Vagina (tissue), 2 donors: ENCODE data around the gene PRTG. TPM values are rescaled to one million over a fixed set of nuclear protein-coding genes. Genes with fewer than 3 reads are reported as not detected.
A peak's percentile ranks its signal among the peaks of the same experiment; 100 is the strongest.

ENCODE experiments used
- DNase-seq, 2 donors: peaks; one replicate each; pipeline ENCODE4 v3.0.0-alpha.2; 2017; ENCODE audit errors: extremely low spot score in 2 of 2
- H3K27ac ChIP-seq: fragments of 200-600 bp; sonication (generic); one replicate; pipeline ENCODE4 v1.5.1; 2019
- H3K27me3 ChIP-seq: fragments of 200-600 bp; sonication (generic); one replicate; pipeline ENCODE4 v1.5.1; 2019
- H3K36me3 ChIP-seq, 2 donors: fragments of 200-600 bp; sonication (generic); one replicate each; pipeline ENCODE4 v1.5.1; 2017 to 2019
- H3K4me1 ChIP-seq: fragments of 200-600 bp; sonication (generic); one replicate; pipeline ENCODE4 v1.5.1; 2019
- H3K4me3 ChIP-seq, 2 donors: fragments of 200-600 bp; sonication (generic); 1 replicate in 1 of 2; 2 replicates in 1 of 2; pipeline ENCODE4 v1.5.1; 2016 to 2019
- H3K9me3 ChIP-seq: fragments of 200-600 bp; sonication (generic); one replicate; pipeline ENCODE4 v1.5.1; 2019
- CTCF ChIP-seq, 3 experiments: fragments of 450-650 bp in 2 of 3; fragments of 200-600 bp in 1 of 3; sonication (generic) in 1 of 3; IDR thresholded peaks; one replicate each; pipeline ENCODE4 v1.5.1; 2017 to 2019; ENCODE audit warnings: antibody characterized with exemption in 3 of 3, mild to moderate bottlenecking in 2 of 3, moderate library complexity in 2 of 3
- POLR2A ChIP-seq, 2 donors: fragments of 450-650 bp; IDR thresholded peaks; one replicate each; pipeline ENCODE4 v1.6.1; 2017; ENCODE audit warnings: antibody characterized with exemption in 2 of 2, mild to moderate bottlenecking in 2 of 2, moderate library complexity in 2 of 2
- POLR2AphosphoS5 ChIP-seq, 2 donors: sonication (generic); formaldehyde crosslinking; IDR thresholded peaks; one replicate each; pipeline ENCODE4 v1.9.0; 2017; ENCODE audit warnings: antibody characterized with exemption in 2 of 2, mild to moderate bottlenecking in 2 of 2, low read depth in 1 of 2; ENCODE audit not compliant: insufficient read depth in 1 of 2
- intact Hi-C: fragments of 100-400 bp; cut with DNase I; formaldehyde crosslinking; loops from one replicate; pipeline ENCODE4 v1.15.1; 2023
- total RNA-seq: library from RNA; depleted of rRNA; stranded (reverse); fragments of >200 nt; gene quantifications from one replicate; pipeline ENCODE4 v1.2.3, GENCODE V29; 2016

The PRTG gene
- total RNA-seq, 1 donor from 2014 or later: 5.2 TPM

- peak overlapping the region; percentile 52 for H3K27ac ChIP-seq
- intact Hi-C loops: no loop called here
Observed at GRCh38 chr15:55741833-55742497, 987 bp downstream of the PRTG start.

GRCh38 chr15:55740981-55741832, 1.7 kb downstream of the PRTG start:
- TF ChIP-seq CTCF (IDR thresholded peaks at IDR 0.05) (no peak), POLR2A (IDR thresholded peaks at IDR 0.05) (no peak), POLR2AphosphoS5 (IDR thresholded peaks at IDR 0.05; ENCODE audit: insufficient read depth in 1 of 2, low read depth in 1 of 2) (no peak)
- no peak for DNase-seq

More at GRCh38 chr15:55741833-55742497, 987 bp downstream of the PRTG start:
- Histone ChIP-seq H3K9me3 (no peaks in the 10 kb centered on the region), H3K4me1 (peaks cover 19% of the 10 kb centered on the region), H3K4me3 (peak overlapping the region; percentile 63 to 68), H3K27me3 (no peaks in the 10 kb centered on the region), H3K36me3 (no peaks in the 10 kb centered on the region)
- DNase-seq: no peak
- TF ChIP-seq POLR2AphosphoS5 (IDR thresholded peaks at IDR 0.05; ENCODE audit: insufficient read depth in 1 of 2, low read depth in 1 of 2) (no peak), POLR2A (IDR thresholded peaks at IDR 0.05) (no peak), CTCF (IDR thresholded peaks at IDR 0.05) (no peak)

GRCh38 chr15:55740359-55740878, 2.5 kb downstream of the PRTG start:
- Histone ChIP-seq H3K27me3 (no peaks in the 10 kb centered on the region), H3K4me3 (no peak overlapping the region), H3K9me3 (no peaks in the 10 kb centered on the region), H3K36me3 (no peaks in the 10 kb centered on the region), H3K27ac (no peak overlapping the region), H3K4me1 (peaks cover 19% of the 10 kb centered on the region)
- DNase-seq: no peak
- intact Hi-C loops: no loop called here
- TF ChIP-seq CTCF (IDR thresholded peaks at IDR 0.05) (no peak), POLR2A (IDR thresholded peaks at IDR 0.05) (no peak), POLR2AphosphoS5 (IDR thresholded peaks at IDR 0.05; ENCODE audit: insufficient read depth in 1 of 2, low read depth in 1 of 2) (no peak)

More at GRCh38 chr15:55740981-55741832, 1.7 kb downstream of the PRTG start:
- intact Hi-C loops: no loop called here
- Histone ChIP-seq H3K27ac (no peak overlapping the region), H3K4me3 (peak overlapping the region; percentile 63 to 68), H3K4me1 (peaks cover 19% of the 10 kb centered on the region), H3K36me3 (no peaks in the 10 kb centered on the region), H3K9me3 (no peaks in the 10 kb centered on the region), H3K27me3 (no peaks in the 10 kb centered on the region)

GRCh38 chr15:55739641-55740040, 3.3 kb downstream of the PRTG start:
- Histone ChIP-seq H3K36me3 (no peaks in the 10 kb centered on the region), H3K27me3 (no peaks in the 10 kb centered on the region), H3K9me3 (no peaks in the 10 kb centered on the region), H3K27ac (no peak overlapping the region), H3K4me1 (peaks cover 19% of the 10 kb centered on the region), H3K4me3 (no peak overlapping the region)
- no peak for DNase-seq
- intact Hi-C loops: no loop called here
- no peak for TF ChIP-seq CTCF (IDR thresholded peaks at IDR 0.05)
